T-helper 1 cell treated with Interleukin-12 subunit alpha and Interleukin-12 subunit beta and Interleukin-4 antibody, amounts not matched to agents 30 ng/mL and 1 ng/mL, for 36 hours (primary cell): ENCODE data around the gene CREB5. TPM values are rescaled to one million over a fixed set of nuclear protein-coding genes. Genes with fewer than 3 reads are reported as not detected.

Experiments
- intact Hi-C: fragments of 100-400 bp; cut with micrococcal nuclease; formaldehyde crosslinking; loops from one replicate; pipeline ENCODE4 v1.15.1; 2024
- total RNA-seq: library from RNA; stranded (reverse); gene quantifications from 2 replicates; pipeline ENCODE4 v1.2.3, GENCODE V29; 2022

Gene CREB5
- total RNA-seq, 1 donor from 2014 or later, result not detected

GRCh38 chr7:28640001-28640400 lies 227.7 kb downstream of the CREB5 start:
- intact Hi-C loops, result no loop called here

- intact Hi-C loops, result no loop called here
These were observed 229.6 kb downstream of the CREB5 start for GRCh38 chr7:28641752-28642545.

- intact Hi-C loops, result no loop called here
These were observed 230.9 kb downstream of the CREB5 start for GRCh38 chr7:28643188-28643569.

GRCh38 chr7:28643584-28644340 lies 231.4 kb downstream of the CREB5 start:
- intact Hi-C loops, result no loop called here

- intact Hi-C loops, result no loop called here
These were observed 233.5 kb downstream of the CREB5 start for GRCh38 chr7:28645866-28646265.

- intact Hi-C loops, result no loop called here
These were observed 234.2 kb downstream of the CREB5 start for GRCh38 chr7:28646376-28647075.

GRCh38 chr7:28647076-28647421 lies 234.7 kb downstream of the CREB5 start:
- intact Hi-C loops, result no loop called here

GRCh38 chr7:28649189-28649588 lies 236.9 kb downstream of the CREB5 start:
- intact Hi-C loops, result no loop called here

- intact Hi-C loops, result no loop called here
These were observed 237.5 kb downstream of the CREB5 start for GRCh38 chr7:28649811-28650210.

- intact Hi-C loops, result no loop called here
These were observed 241.8 kb downstream of the CREB5 start for GRCh38 chr7:28654110-28654509.

GRCh38 chr7:28656529-28656928 lies 244.2 kb downstream of the CREB5 start:
- intact Hi-C loops, result no loop called here

- intact Hi-C loops, result no loop called here
These were observed 246.1 kb downstream of the CREB5 start for GRCh38 chr7:28658381-28658780.

GRCh38 chr7:28660132-28660531 lies 247.8 kb downstream of the CREB5 start:
- intact Hi-C loops, result no loop called here

- intact Hi-C loops, result no loop called here
These were observed 249.7 kb downstream of the CREB5 start for GRCh38 chr7:28661826-28662595.

- intact Hi-C loops, result no loop called here
These were observed 253.8 kb downstream of the CREB5 start for GRCh38 chr7:28666154-28666553.

- intact Hi-C loops, result no loop called here
These were observed 255.8 kb downstream of the CREB5 start for GRCh38 chr7:28668085-28668484.

GRCh38 chr7:28669330-28669729 lies 257.0 kb downstream of the CREB5 start:
- intact Hi-C loops, result no loop called here

GRCh38 chr7:28671526-28671925 lies 259.2 kb downstream of the CREB5 start:
- intact Hi-C loops, result no loop called here

- intact Hi-C loops, result no loop called here
These were observed 260.1 kb downstream of the CREB5 start for GRCh38 chr7:28672397-28672797.

GRCh38 chr7:28674359-28674782 lies 262.1 kb downstream of the CREB5 start:
- intact Hi-C loops, result no loop called here

GRCh38 chr7:28675429-28675828 lies 263.1 kb downstream of the CREB5 start:
- intact Hi-C loops, result no loop called here
